ENCODE data around the gene DNMBP. TPM values are rescaled to one million over a fixed set of nuclear protein-coding genes. Genes with fewer than 3 reads are reported as not detected.

DNMBP gene
- total and polyA plus RNA-seq, 2 of the 8 experiments (the other 6 are each of a cell fraction or from before 2014, with no cell fraction given): 19.1 to 26.4 TPM

GRCh38 chr10:99993701-99994689 is 15.8 kb downstream of the DNMBP start (continued):
- TF ChIP-seq CHD7 (IDR thresholded peaks at IDR 0.05; ENCODE audit: insufficient replicate concordance, low read length) (no peak), SIRT6 (IDR thresholded peaks at IDR 0.05; ENCODE audit: low read length) (no peak), SP1 (IDR thresholded peaks at IDR 0.05; ENCODE audit: low read depth, low read length) (no peak), CREB1 (IDR thresholded peaks at IDR 0.05) (no peak), KDM4A (IDR thresholded peaks at IDR 0.05; ENCODE audit: low read depth, low read length, severe bottlenecking) (no peak), ASH2L (IDR thresholded peaks at IDR 0.05; ENCODE audit: low read length) (no peak), EZH2 (IDR thresholded peaks at IDR 0.05; ENCODE audit: low read depth, low read length, severe bottlenecking) (no peak), E2F6 (IDR thresholded peaks at IDR 0.05) (no peak)

Measured in H1 (cell line).